ENCODE results near the gene CCDC121. TPM values are rescaled to one million over a fixed set of nuclear protein-coding genes. Genes with fewer than 3 reads are reported as not detected.
A peak's percentile ranks its signal among the peaks of the same experiment; 100 is the strongest.

CCDC121 gene
- total RNA-seq, 1 donor from 2014 or later, result 4.9 TPM

DNA sequence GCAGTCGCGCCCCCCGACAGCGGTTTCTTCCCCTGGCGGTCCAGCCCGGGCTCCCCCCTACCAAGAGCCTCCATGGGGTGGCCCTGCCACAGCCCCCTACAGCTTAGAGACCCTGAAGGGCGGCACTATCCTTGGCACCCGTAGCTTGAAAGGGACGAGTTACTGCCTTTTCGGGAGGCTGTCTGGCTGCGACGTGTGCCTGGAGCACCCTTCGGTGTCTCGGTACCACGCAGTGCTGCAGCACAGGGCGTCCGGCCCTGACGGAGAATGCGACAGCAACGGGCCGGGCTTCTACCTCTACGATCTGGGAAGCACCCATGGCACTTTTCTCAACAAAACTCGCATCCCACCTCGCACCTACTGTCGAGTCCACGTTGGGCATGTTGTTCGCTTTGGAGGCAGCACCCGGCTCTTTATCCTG is 35.4 kb upstream of the CCDC121 start:
- TF ChIP-seq, protein P1, sequence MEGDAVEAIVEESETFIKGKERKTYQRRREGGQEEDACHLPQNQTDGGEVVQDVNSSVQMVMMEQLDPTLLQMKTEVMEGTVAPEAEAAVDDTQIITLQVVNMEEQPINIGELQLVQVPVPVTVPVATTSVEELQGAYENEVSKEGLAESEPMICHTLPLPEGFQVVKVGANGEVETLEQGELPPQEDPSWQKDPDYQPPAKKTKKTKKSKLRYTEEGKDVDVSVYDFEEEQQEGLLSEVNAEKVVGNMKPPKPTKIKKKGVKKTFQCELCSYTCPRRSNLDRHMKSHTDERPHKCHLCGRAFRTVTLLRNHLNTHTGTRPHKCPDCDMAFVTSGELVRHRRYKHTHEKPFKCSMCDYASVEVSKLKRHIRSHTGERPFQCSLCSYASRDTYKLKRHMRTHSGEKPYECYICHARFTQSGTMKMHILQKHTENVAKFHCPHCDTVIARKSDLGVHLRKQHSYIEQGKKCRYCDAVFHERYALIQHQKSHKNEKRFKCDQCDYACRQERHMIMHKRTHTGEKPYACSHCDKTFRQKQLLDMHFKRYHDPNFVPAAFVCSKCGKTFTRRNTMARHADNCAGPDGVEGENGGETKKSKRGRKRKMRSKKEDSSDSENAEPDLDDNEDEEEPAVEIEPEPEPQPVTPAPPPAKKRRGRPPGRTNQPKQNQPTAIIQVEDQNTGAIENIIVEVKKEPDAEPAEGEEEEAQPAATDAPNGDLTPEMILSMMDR (IDR thresholded peaks at IDR 0.05; ENCODE audit: unreplicated experiment), result no peak
- no peaks in the 10 kb centered on the region for H3K9me3 Mint-ChIP-seq
- H3K4me3 Mint-ChIP-seq, result peak overlapping the region; percentile 98
- DNase-seq (ENCODE audit: low spot score in 2 of 2, unreplicated experiment in 2 of 2), result no peak
- peak overlapping the region; percentile 99 for H3K27ac Mint-ChIP-seq
- H3K27me3 Mint-ChIP-seq (ENCODE audit: low read depth), result no peaks in the 10 kb centered on the region
- H3K36me3 Mint-ChIP-seq, result peaks cover 30% of the 10 kb centered on the region
- H3K4me1 Mint-ChIP-seq, result peaks cover 32% of the 10 kb centered on the region

DNA sequence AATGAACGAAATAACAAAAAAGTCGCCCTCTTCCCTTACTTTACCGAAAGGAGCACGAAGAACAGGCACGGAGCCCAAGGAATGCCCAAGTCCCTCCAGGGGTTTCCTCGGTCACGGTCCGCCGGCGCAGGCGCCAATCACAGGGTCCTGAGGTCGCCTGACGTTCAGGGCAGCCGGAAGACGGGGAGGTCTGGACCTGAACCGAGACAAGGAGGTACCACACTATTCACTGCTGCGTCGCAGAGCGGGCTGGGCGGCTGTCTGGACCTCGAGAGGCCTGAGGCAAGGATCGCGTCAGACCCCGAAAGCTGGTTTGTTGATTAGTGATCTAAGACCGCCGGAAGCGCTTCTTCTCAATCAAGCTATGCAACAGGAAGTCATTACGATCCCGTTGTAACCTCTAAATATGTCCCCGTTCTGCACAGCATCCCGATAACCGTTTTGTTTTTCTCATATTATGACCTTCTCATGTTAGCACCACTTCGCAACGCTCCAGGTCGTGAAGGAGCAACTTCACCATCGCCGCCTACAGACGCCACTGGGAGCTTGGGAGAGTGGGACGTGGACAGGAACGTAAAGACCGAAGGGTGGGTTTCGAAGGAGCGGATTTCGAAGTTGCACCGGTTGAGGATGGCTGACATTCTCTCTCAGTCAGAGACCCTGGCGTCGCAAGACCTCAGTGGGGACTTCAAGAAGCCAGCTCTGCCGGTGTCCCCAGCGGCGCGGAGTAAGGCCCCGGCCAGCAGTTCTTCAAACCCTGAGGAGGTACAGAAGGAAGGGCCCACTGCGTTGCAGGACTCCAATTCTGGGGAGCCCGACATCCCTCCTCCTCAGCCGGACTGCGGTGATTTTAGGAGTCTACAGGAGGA is 34.7 kb upstream of the CCDC121 start, which contains the start of the genes SLC4A1AP and SUPT7L:
TSS of gene SLC4A1AP (plus strand) at position 605 of the 869 bp plus-strand sequence. CDS start at position 631, 26 bp downstream.
TSS of gene SUPT7L (minus strand) at position 330 of the 869 bp plus-strand sequence. CDS start 1,422 bp downstream, outside the sequence.
- TF ChIP-seq, protein P1 (IDR thresholded peaks at IDR 0.05; ENCODE audit: unreplicated experiment), result no peak

DNA sequence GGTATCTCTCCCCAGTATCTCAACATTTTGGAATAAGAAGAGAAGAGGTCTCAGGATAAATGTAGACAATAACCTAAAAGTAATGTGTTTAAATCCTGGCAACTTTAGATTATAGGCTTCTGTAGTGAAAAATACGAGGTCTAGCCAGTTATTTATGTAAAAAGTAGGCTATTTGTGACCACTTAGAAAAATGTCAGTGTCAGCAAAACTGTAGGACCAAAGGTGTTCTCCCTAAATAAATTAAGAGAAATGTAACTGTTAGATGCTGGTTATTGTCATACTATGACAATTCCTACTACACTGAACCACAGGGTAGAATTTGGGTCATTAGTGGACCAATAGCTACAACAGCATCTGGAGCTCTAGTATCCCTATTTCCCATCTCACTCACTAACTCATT is 32.6 kb upstream of the CCDC121 start:
- peaks cover 32% of the 10 kb centered on the region for H3K4me1 Mint-ChIP-seq
- peak overlapping the region; percentile 98 for H3K4me3 Mint-ChIP-seq
- H3K9me3 Mint-ChIP-seq, result no peaks in the 10 kb centered on the region
- no peaks in the 10 kb centered on the region for H3K27me3 Mint-ChIP-seq (ENCODE audit: low read depth)
- DNase-seq (ENCODE audit: low spot score in 2 of 2, unreplicated experiment in 2 of 2), result no peak
- peaks cover 24% of the 10 kb centered on the region for H3K36me3 Mint-ChIP-seq
- TF ChIP-seq, protein P1 (IDR thresholded peaks at IDR 0.05; ENCODE audit: unreplicated experiment), result no peak
- H3K27ac Mint-ChIP-seq, result no peak overlapping the region

More for the DNA sequence above, 34.7 kb upstream of the CCDC121 start, which contains the start of the genes SLC4A1AP and SUPT7L:
- H3K4me3 Mint-ChIP-seq, result peak within 1 kb of the TSS; percentile 98
- peak within 1 kb of the TSS; percentile 99 for H3K27ac Mint-ChIP-seq
- peaks cover 32% of the 10 kb centered on the region for H3K4me1 Mint-ChIP-seq
- no peaks in the 10 kb centered on the region for H3K27me3 Mint-ChIP-seq (ENCODE audit: low read depth)
- no peaks in the 10 kb centered on the region for H3K9me3 Mint-ChIP-seq
- H3K36me3 Mint-ChIP-seq, result peaks cover 24% of the 10 kb centered on the region
- DNase-seq (ENCODE audit: low spot score in 2 of 2, unreplicated experiment in 2 of 2), result peak; percentile 41 to 80

DNA sequence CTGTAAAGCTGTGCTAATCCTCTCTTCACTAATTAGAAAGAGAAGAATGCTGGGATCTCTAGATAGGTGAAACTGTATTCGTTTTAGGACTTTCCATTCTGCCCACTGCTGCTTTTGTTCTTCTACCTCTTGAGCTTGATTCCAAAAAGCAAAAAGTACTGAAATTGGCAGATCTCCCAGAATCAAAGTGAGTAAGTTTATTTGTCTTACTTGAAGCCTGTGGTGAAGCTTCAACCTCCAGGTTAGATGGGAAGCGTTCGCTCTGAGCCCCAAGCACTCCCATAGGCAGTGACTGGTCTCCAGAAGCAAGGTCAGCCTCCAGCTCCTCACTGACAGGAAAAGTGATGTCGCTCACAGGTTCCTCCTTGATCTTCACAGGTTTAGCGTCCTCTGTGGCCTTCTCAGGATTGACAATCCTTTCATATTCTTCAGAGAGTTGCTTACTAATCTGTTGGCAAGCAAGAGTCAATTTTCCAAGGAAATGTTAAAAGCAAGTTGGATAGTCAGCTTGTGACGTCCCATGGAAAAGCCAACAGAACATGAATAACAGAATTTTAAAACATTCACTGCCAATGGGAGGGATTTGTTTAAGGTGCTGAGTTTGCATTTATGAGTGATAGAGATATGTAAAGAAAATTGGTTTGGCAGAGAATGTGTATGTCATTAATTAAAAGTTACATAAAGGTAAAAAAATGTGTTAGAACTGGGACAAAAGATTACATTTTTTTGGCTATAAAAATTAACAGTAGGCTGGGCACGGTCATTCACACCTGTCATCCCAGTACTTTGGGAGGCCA is 26.5 kb upstream of the CCDC121 start:
- no peak overlapping the region for H3K27ac Mint-ChIP-seq
- no peaks in the 10 kb centered on the region for H3K27me3 Mint-ChIP-seq (ENCODE audit: low read depth)
- no peaks in the 10 kb centered on the region for H3K4me1 Mint-ChIP-seq
- peaks cover 41% of the 10 kb centered on the region for H3K36me3 Mint-ChIP-seq
- no peak overlapping the region for H3K4me3 Mint-ChIP-seq
- DNase-seq (ENCODE audit: low spot score in 2 of 2, unreplicated experiment in 2 of 2), result no peak
- no peaks in the 10 kb centered on the region for H3K9me3 Mint-ChIP-seq
- TF ChIP-seq, protein P1 (IDR thresholded peaks at IDR 0.05; ENCODE audit: unreplicated experiment), result no peak

DNA sequence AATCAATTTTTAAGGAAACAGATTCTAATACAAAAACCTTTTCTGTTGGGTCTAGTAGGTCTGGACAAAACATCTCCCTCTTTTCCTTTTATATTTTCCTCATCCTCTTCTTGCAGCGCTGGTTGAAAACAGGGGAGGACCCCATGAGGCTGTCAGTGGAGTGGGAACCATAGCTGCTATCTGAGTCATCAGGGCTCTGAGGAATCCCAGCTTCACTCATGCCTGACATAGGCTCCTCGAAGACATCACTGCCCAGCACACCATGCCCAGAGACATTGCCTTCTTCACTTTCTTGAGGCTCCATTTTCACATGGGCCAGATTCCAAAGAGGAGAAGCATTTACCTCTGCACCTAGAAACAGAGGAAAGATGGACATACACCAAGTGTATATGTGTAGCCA is 24.6 kb upstream of the CCDC121 start:
- H3K27me3 Mint-ChIP-seq (ENCODE audit: low read depth), result no peaks in the 10 kb centered on the region
- no peak for DNase-seq (ENCODE audit: low spot score in 2 of 2, unreplicated experiment in 2 of 2)
- peaks cover 43% of the 10 kb centered on the region for H3K36me3 Mint-ChIP-seq
- no peak overlapping the region for H3K4me3 Mint-ChIP-seq
- no peaks in the 10 kb centered on the region for H3K4me1 Mint-ChIP-seq
- TF ChIP-seq, protein P1 (IDR thresholded peaks at IDR 0.05; ENCODE audit: unreplicated experiment), result no peak
- no peaks in the 10 kb centered on the region for H3K9me3 Mint-ChIP-seq
- no peak overlapping the region for H3K27ac Mint-ChIP-seq
